Measurements from ENCODE around the gene MYO1E. TPM values are rescaled to one million over a fixed set of nuclear protein-coding genes. Genes with fewer than 3 reads are reported as not detected.

MYO1E gene
- total RNA-seq, 1 donor from 2014 or later: 23.6 TPM

DNA sequence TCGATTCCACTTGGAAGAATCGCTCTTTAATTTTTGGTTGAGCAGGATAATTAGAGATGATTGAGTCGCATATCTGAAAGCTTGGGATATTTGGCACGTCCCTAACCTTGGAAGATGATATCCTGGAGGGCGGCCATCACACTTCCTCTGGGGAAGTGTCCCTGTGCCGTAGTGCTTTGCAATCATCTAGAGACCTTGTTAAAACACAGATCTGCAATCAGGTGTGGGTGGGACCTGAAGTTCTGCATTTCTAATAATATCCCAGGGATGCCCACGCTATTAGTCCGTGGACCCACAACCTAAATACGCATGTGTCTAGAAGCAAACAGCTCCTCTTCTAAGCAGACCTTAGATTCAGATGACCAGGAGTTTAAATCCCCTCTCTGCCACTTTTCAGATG lies 20.5 kb downstream of the MYO1E start:
- TF ChIP-seq, protein P1, sequence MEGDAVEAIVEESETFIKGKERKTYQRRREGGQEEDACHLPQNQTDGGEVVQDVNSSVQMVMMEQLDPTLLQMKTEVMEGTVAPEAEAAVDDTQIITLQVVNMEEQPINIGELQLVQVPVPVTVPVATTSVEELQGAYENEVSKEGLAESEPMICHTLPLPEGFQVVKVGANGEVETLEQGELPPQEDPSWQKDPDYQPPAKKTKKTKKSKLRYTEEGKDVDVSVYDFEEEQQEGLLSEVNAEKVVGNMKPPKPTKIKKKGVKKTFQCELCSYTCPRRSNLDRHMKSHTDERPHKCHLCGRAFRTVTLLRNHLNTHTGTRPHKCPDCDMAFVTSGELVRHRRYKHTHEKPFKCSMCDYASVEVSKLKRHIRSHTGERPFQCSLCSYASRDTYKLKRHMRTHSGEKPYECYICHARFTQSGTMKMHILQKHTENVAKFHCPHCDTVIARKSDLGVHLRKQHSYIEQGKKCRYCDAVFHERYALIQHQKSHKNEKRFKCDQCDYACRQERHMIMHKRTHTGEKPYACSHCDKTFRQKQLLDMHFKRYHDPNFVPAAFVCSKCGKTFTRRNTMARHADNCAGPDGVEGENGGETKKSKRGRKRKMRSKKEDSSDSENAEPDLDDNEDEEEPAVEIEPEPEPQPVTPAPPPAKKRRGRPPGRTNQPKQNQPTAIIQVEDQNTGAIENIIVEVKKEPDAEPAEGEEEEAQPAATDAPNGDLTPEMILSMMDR (IDR thresholded peaks at IDR 0.05; ENCODE audit: borderline replicate concordance): no peak
- peaks cover 64% of the 10 kb centered on the region for H3K4me1 ChIP-seq
- H3K36me3 ChIP-seq: no peaks in the 10 kb centered on the region
- intact Hi-C loops (cut with micrococcal nuclease): no loop called here
- H3K27ac ChIP-seq (replicated peaks): peak overlapping the region; percentile 80
- no peak for DNase-seq
- peak overlapping the region; percentile 27 for H3K4me3 ChIP-seq
- no peaks in the 10 kb centered on the region for H3K9me3 ChIP-seq (replicated peaks)
- no peaks in the 10 kb centered on the region for H3K27me3 ChIP-seq (ENCODE audit: low read depth)

DNA sequence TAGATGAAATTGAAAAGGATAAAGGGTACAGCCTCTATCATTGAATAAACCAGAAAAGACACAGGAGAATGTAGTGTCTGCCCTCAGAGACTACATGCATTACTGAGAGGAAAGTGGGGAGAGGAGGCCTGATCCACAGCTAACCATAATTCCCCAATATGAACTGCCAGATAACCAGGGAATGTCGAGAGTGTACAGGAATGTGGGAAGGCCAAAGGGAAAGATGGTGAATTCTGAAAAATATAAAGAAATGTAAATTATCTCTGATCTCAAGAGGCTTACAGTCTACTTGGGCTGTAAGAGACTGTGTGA lies 22.3 kb downstream of the MYO1E start:
- no peak for DNase-seq
- intact Hi-C loops (cut with micrococcal nuclease): no loop called here
- peaks cover 74% of the 10 kb centered on the region for H3K4me1 ChIP-seq
- no peaks in the 10 kb centered on the region for H3K9me3 ChIP-seq (replicated peaks)
- TF ChIP-seq, protein P1 (IDR thresholded peaks at IDR 0.05; ENCODE audit: borderline replicate concordance): no peak
- H3K4me3 ChIP-seq: no peak overlapping the region
- peak overlapping the region; percentile 80 for H3K27ac ChIP-seq (replicated peaks)
- no peaks in the 10 kb centered on the region for H3K36me3 ChIP-seq
- H3K27me3 ChIP-seq (ENCODE audit: low read depth): no peaks in the 10 kb centered on the region

DNA sequence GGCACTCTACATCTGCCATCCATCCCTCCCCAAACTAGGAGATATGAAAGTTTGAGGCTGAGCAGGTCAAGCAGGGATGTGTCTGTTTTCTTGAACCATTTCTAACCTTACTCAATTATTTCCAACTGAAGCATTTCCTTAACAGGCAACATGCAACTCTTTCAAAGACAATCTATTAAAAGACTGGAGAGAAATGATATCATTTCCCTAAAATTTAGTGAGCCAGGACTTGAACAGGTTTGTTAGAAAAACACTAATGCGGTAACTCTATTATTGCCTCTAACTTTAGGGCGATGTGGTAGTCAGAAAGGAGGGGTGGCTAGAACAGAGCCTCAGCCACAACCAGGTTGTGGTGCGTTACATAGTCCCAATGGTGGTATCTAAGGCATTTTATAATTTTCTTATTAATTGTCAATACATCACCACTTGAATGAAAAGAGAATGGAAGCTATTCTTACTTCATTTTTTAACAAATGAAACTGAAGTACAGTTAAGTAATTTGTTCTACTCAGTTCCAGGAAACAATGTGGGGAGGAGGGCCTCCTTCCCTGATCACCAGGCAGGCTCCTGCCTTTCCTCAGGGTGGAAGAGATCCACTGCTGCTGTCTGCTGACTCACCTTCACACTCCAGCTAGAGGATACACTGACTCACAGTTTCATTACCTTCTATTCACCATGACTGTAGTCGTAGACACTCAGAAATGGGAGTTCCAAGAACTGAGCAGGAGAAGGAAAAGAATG lies 22.8 kb downstream of the MYO1E start:
- Histone ChIP-seq H3K36me3 (no peaks in the 10 kb centered on the region), H3K4me1 (peaks cover 77% of the 10 kb centered on the region), H3K9me3 (replicated peaks) (no peaks in the 10 kb centered on the region), H3K27me3 (ENCODE audit: low read depth) (no peaks in the 10 kb centered on the region), H3K4me3 (no peak overlapping the region), H3K27ac (replicated peaks) (peak overlapping the region; percentile 80)
- TF ChIP-seq, protein P1 (IDR thresholded peaks at IDR 0.05; ENCODE audit: borderline replicate concordance): no peak
- intact Hi-C loops (cut with micrococcal nuclease): no loop called here
- DNase-seq: no peak

DNA sequence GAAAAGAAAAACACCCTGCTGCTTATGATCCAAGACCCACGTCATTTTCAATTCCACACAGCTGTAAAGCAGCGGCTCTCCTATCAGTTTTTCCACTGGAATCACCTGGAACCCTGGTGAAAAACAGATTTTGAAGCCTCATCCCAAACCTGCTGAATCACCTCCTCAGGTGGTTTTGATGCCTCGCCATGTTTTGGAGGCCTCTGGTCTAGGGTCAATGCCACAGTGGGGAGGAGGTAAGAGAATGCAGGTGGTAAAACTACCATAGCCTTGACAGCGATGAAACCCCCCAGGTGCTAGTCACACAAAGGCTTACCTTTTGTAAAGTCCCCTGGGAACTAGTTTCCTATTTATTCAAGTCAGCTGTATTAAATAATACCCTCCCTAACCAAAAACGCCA lies 24.8 kb downstream of the MYO1E start:
- Histone ChIP-seq H3K4me3 (no peak overlapping the region), H3K27me3 (ENCODE audit: low read depth) (no peaks in the 10 kb centered on the region), H3K4me1 (peaks cover 65% of the 10 kb centered on the region), H3K9me3 (replicated peaks) (no peaks in the 10 kb centered on the region), H3K27ac (replicated peaks) (no peak overlapping the region), H3K36me3 (no peaks in the 10 kb centered on the region)
- DNase-seq: no peak
- intact Hi-C loops (cut with micrococcal nuclease): no loop called here
- TF ChIP-seq, protein P1 (IDR thresholded peaks at IDR 0.05; ENCODE audit: borderline replicate concordance): no peak

DNA sequence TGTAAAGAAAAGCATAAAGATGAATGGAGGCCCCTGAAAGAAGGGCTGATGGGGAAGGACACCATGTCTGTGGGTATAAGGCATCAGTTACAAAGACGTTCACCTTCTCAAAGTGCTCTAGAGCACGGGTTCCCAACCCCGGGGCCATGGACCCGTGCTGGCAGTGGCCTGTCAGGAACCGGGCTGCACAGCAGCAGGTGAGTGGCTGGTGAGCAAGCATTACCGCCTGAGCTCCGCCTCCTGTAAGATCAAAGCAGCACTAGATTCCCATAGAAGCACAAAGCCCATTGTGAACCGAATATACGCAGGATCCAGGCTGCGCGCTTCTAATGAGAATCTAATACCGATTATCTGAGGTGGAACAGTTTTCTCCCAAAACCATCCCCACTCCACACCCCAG lies 25.7 kb downstream of the MYO1E start:
- Histone ChIP-seq H3K27ac (replicated peaks) (no peak overlapping the region), H3K4me1 (peaks cover 57% of the 10 kb centered on the region), H3K4me3 (no peak overlapping the region), H3K9me3 (replicated peaks) (no peaks in the 10 kb centered on the region), H3K27me3 (ENCODE audit: low read depth) (no peaks in the 10 kb centered on the region), H3K36me3 (no peaks in the 10 kb centered on the region)
- intact Hi-C loops (cut with micrococcal nuclease): no loop called here
- DNase-seq: no peak
- TF ChIP-seq, protein P1 (IDR thresholded peaks at IDR 0.05; ENCODE audit: borderline replicate concordance): no peak
